Loucy (cell line): ENCODE data around the gene KIF1C.

Source experiments
- H2AFZ ChIP-seq: fragments of 200-600 bp; sonication (generic); 2 replicates; pipeline ENCODE4 v1.6.0; 2016; ENCODE audit warnings: antibody characterized with exemption, mild to moderate bottlenecking, low read length, moderate library complexity
- H3F3A ChIP-seq: fragments of 200-600 bp; 2 replicates; pipeline ENCODE4 v1.6.0; 2016; ENCODE audit warnings: antibody characterized with exemption, low read depth, mild to moderate bottlenecking
- H3K27me3 ChIP-seq: fragments of 200-600 bp; sonication (generic); 2 replicates; pipeline ENCODE4 v1.6.1; 2014; ENCODE audit warnings: low read length, mild to moderate bottlenecking; ENCODE audit not compliant: insufficient read depth, poor library complexity, severe bottlenecking
- H3K36me3 ChIP-seq: fragments of 200-600 bp; sonication (generic); 2 replicates; pipeline ENCODE4 v1.6.1; 2016; ENCODE audit warnings: low read length; ENCODE audit not compliant: insufficient read depth
- H3K4me1 ChIP-seq: fragments of 200-600 bp; sonication (generic); 2 replicates; pipeline ENCODE4 v1.5.1; 2014; ENCODE audit warnings: low read length, mild to moderate bottlenecking; ENCODE audit not compliant: insufficient read depth, poor library complexity, severe bottlenecking
- H3K4me2 ChIP-seq: fragments of 200-600 bp; sonication (generic); 2 replicates; pipeline ENCODE4 v1.6.0; 2014; ENCODE audit warnings: antibody characterized with exemption, low read length, low read depth, mild to moderate bottlenecking; ENCODE audit not compliant: poor library complexity, severe bottlenecking
- H3K4me3 ChIP-seq: fragments of 200-600 bp; sonication (generic); 2 replicates; pipeline ENCODE4 v1.5.1; 2014; ENCODE audit warnings: low read length, mild to moderate bottlenecking, mixed read lengths; ENCODE audit not compliant: poor library complexity, severe bottlenecking
- H3K79me2 ChIP-seq: fragments of 200-600 bp; sonication (generic); 2 replicates; pipeline ENCODE4 v1.6.1; 2014; ENCODE audit warnings: low read length; ENCODE audit not compliant: insufficient read depth
- H3K9ac ChIP-seq: fragments of 200-600 bp; sonication (generic); 2 replicates; pipeline ENCODE4 v1.6.0; 2014; ENCODE audit warnings: mild to moderate bottlenecking, low read depth, low read length, moderate library complexity; ENCODE audit not compliant: poor library complexity, severe bottlenecking
- H3K9me2 ChIP-seq: fragments of 200-600 bp; sonication (generic); replicated peaks from 2 replicates; pipeline ENCODE4 v1.6.1; 2016; ENCODE audit warnings: low read depth, low read length, mixed read lengths
- H3K9me3 ChIP-seq: fragments of 200-600 bp; sonication (generic); 2 replicates; pipeline ENCODE4 v1.6.1; 2014; ENCODE audit warnings: mild to moderate bottlenecking, antibody characterized with exemption, low read length, low read depth; ENCODE audit not compliant: insufficient read depth
- H4K20me1 ChIP-seq: fragments of 200-600 bp; sonication (generic); 2 replicates; pipeline ENCODE4 v1.6.0; 2014; ENCODE audit warnings: antibody characterized with exemption, low read length, mild to moderate bottlenecking; ENCODE audit not compliant: insufficient read depth, poor library complexity, severe bottlenecking
- CTCF ChIP-seq: fragments of 200-600 bp; sonication (generic); conservative IDR thresholded peaks from 2 replicates; pipeline ENCODE4 v1.5.1; 2014; ENCODE audit warnings: mild to moderate bottlenecking, antibody characterized with exemption, low read length
- EZH2phosphoT487 ChIP-seq: fragments of 200-600 bp; IDR thresholded peaks from 2 replicates; pipeline ENCODE4 v1.6.1; 2018; ENCODE audit warnings: antibody characterized with exemption, mild to moderate bottlenecking, moderate library complexity, borderline replicate concordance

KIF1C gene

GRCh38 chr17:4997302-4998026, at the start of gene KIF1C, which contains the start of gene INCA1:
Gene KIF1C (plus strand): TSS chr17:4997950. CDS start chr17:5000247, 2,297 bp downstream.
Gene INCA1 (minus strand): TSS chr17:4997522. CDS start chr17:4994437, 3,085 bp downstream.
- Histone ChIP-seq H3K9me2 (no peaks in the 10 kb centered on the region), H3K27me3 (no peaks in the 10 kb centered on the region), H3K9me3 (no peaks in the 10 kb centered on the region), H2AFZ (peak within 1 kb of the TSS; percentile 94), H3K4me1 (peaks cover 14% of the 10 kb centered on the region), H3K79me2 (peaks cover 22% of the 10 kb centered on the region; the same call in 1 of the 2 replicates), H3F3A (no peaks in the 10 kb centered on the region), H3K4me3 (peak within 1 kb of the TSS; percentile 88), H3K9ac (peak within 1 kb of the TSS; percentile 69), H4K20me1 (no peaks in the 10 kb centered on the region), H3K4me2 (peak within 1 kb of the TSS; percentile 85), H3K36me3 (0 out of 2 replicates have a peak, but pooled peaks cover 6% of the 10 kb centered on the region)
- TF ChIP-seq CTCF (no peak), EZH2phosphoT487 (no peak)

DNA sequence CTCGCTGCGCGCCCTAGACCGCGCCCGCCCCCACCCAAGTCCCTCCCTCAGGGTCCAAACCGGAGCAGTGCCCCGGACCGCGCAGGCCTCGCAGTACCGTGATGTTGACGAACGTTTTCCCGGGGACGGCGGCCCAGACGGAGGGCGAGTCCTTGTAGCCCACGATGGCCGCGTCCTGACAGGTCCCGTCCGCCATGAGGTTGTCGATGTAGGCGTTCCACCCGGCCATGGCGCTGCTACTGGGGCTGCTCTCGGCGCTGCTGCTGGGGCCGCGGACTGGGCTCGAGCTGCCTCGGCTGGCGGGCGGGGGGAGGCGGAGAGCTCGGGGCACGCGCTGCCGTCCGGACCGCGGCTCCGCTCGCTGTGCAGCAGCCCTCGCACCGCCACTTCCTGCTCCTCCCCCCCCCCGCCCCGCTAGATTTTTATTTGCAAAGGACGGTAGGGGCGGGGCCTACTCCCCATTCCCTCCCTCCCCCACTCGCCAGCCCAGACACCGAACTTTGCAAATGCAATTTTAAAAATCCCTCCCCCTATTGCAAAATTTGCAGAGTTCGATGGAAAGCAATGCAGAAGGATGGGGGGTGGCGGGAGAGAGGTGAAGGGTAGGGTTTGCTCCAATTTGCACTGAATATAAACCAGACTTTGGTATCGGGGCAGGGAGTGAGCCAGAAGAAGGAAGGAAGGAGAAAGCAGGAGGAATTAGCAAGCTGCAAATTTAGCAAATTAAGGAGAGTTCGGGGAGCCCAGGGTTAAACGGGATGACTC, 49.4 kb upstream of the KIF1C start, which contains the start of gene PFN1:
Gene PFN1 (minus strand): TSS at position 365 of the 765 bp plus-strand sequence. CDS start 136 bp downstream, at position 229.
- H3K27me3 ChIP-seq, result peaks cover 14% of the 10 kb centered on the region
- peak within 1 kb of the TSS; percentile 99 for H3K9ac ChIP-seq
- H3K4me2 ChIP-seq, result peak within 1 kb of the TSS; percentile 91
- H3K36me3 ChIP-seq, result peaks cover 34% of the 10 kb centered on the region
- no peaks in the 10 kb centered on the region for H3K9me3 ChIP-seq
- H3K79me2 ChIP-seq, result peaks cover 69% of the 10 kb centered on the region
- H3F3A ChIP-seq, result peaks cover 43% of the 10 kb centered on the region
- peak within 1 kb of the TSS; percentile 84 for H2AFZ ChIP-seq
- peaks cover 43% of the 10 kb centered on the region for H3K4me1 ChIP-seq
- H4K20me1 ChIP-seq, result peaks cover 46% of the 10 kb centered on the region
- TF ChIP-seq CTCF (no peak), EZH2phosphoT487 (no peak)
- no peaks in the 10 kb centered on the region for H3K9me2 ChIP-seq
- H3K4me3 ChIP-seq, result peak within 1 kb of the TSS; percentile 90

GRCh38 chr17:4948931-4949320, 48.8 kb upstream of the KIF1C start:
- Histone ChIP-seq H3K27me3 (peaks cover 14% of the 10 kb centered on the region), H3F3A (peaks cover 39% of the 10 kb centered on the region), H3K79me2 (peaks cover 63% of the 10 kb centered on the region), H3K9me2 (no peaks in the 10 kb centered on the region), H2AFZ (peak overlapping the region; percentile 84), H3K9me3 (no peaks in the 10 kb centered on the region), H3K4me2 (peak overlapping the region; percentile 91), H3K36me3 (peaks cover 31% of the 10 kb centered on the region), H3K9ac (peak overlapping the region; percentile 99), H3K4me1 (peaks cover 37% of the 10 kb centered on the region), H3K4me3 (peak overlapping the region; percentile 90), H4K20me1 (peaks cover 41% of the 10 kb centered on the region)
- TF ChIP-seq CTCF (no peak), EZH2phosphoT487 (no peak)
